Trophoblast cell (in vitro differentiated cells and primary cell): ENCODE measurements around the gene ZNF460. TPM values are rescaled to one million over a fixed set of nuclear protein-coding genes. Genes with fewer than 3 reads are reported as not detected.

Experiments
- DNase-seq, 2 donors: peaks; one replicate each; pipeline ENCODE4 v3.0.0-alpha.2; 2016
- H2AFZ ChIP-seq: 2 replicates; pipeline ENCODE4 v1.6.1; 2013; ENCODE audit warnings: low read length, moderate library complexity, mild to moderate bottlenecking; ENCODE audit not compliant: insufficient read depth, poor library complexity
- H2AK5ac ChIP-seq: 2 replicates; pipeline ENCODE4 v1.6.1; 2013; ENCODE audit warnings: mild to moderate bottlenecking, low read length
- H2BK120ac ChIP-seq: 2 replicates; pipeline ENCODE4 v1.6.1; 2013; ENCODE audit warnings: low read length, mild to moderate bottlenecking, moderate library complexity; ENCODE audit not compliant: insufficient read depth, poor library complexity
- H2BK12ac ChIP-seq: 2 replicates; pipeline ENCODE4 v1.6.1; 2013; ENCODE audit warnings: mild to moderate bottlenecking, low read length, moderate library complexity
- H2BK5ac ChIP-seq: 2 replicates; pipeline ENCODE4 v1.6.1; 2013; ENCODE audit warnings: low read length, low read depth, moderate library complexity, mild to moderate bottlenecking; ENCODE audit not compliant: poor library complexity
- H3K14ac ChIP-seq: 2 replicates; pipeline ENCODE4 v1.6.1; 2013; ENCODE audit warnings: mild to moderate bottlenecking, low read length
- H3K18ac ChIP-seq: 2 replicates; pipeline ENCODE4 v1.6.1; 2013; ENCODE audit warnings: mild to moderate bottlenecking, low read length
- H3K23ac ChIP-seq: 2 replicates; pipeline ENCODE4 v1.6.1; 2013; ENCODE audit warnings: low read length
- H3K27ac ChIP-seq: 2 replicates; pipeline ENCODE4 v1.5.1; 2013; ENCODE audit warnings: low read depth, mild to moderate bottlenecking, inconsistent platforms, low read length, moderate library complexity
- H3K27me3 ChIP-seq: 2 replicates; pipeline ENCODE4 v1.6.1; 2013; ENCODE audit warnings: inconsistent platforms, mild to moderate bottlenecking, low read length, moderate library complexity; ENCODE audit not compliant: insufficient read depth
- H3K36me3 ChIP-seq, 2 experiments: 1 replicate in 1 of 2; 2 replicates in 1 of 2; pipeline ENCODE4 v1.6.1; 2013; ENCODE audit warnings: low read length in 2 of 2, mild to moderate bottlenecking in 2 of 2, moderate library complexity in 1 of 2; ENCODE audit not compliant: insufficient read depth in 2 of 2, control insufficient read depth in 1 of 2
- H3K4ac ChIP-seq: 2 replicates; pipeline ENCODE4 v1.6.1; 2013; ENCODE audit warnings: low read depth, mild to moderate bottlenecking, low read length, moderate library complexity
- H3K4me1 ChIP-seq, 2 experiments: 1 replicate in 1 of 2; 2 replicates in 1 of 2; pipeline ENCODE4 v1.6.1; 2013; ENCODE audit warnings: low read length in 2 of 2, mild to moderate bottlenecking in 2 of 2, moderate library complexity in 1 of 2; ENCODE audit not compliant: insufficient read depth in 2 of 2, control insufficient read depth in 1 of 2
- H3K4me2 ChIP-seq: 2 replicates; pipeline ENCODE4 v1.6.1; 2013; ENCODE audit warnings: inconsistent platforms, mild to moderate bottlenecking, low read length, moderate library complexity
- H3K4me3 ChIP-seq: 2 replicates; pipeline ENCODE4 v1.5.1; 2013; ENCODE audit warnings: mild to moderate bottlenecking, low read depth, low read length, inconsistent platforms
- H3K79me1 ChIP-seq: one replicate; pipeline ENCODE4 v1.6.1; 2013; ENCODE audit warnings: low read length
- H3K79me2 ChIP-seq: 2 replicates; pipeline ENCODE4 v1.6.1; 2013; ENCODE audit warnings: low read length, mild to moderate bottlenecking; ENCODE audit not compliant: control insufficient read depth, insufficient read depth, poor library complexity
- H3K9ac ChIP-seq: 2 replicates; pipeline ENCODE4 v1.6.1; 2013; ENCODE audit warnings: mild to moderate bottlenecking, low read length
- H3K9me3 ChIP-seq: 2 replicates; pipeline ENCODE4 v1.6.1; 2013; ENCODE audit warnings: low read depth, mild to moderate bottlenecking, control low read depth, inconsistent platforms, low read length; ENCODE audit not compliant: insufficient read depth
- H4K12ac ChIP-seq: 2 replicates; pipeline ENCODE4 v1.6.1; 2013; ENCODE audit warnings: low read depth, mild to moderate bottlenecking, low read length, moderate library complexity
- H4K8ac ChIP-seq: 2 replicates; pipeline ENCODE4 v1.6.1; 2013; ENCODE audit warnings: low read depth, mild to moderate bottlenecking, low read length, moderate library complexity
- H4K91ac ChIP-seq: one replicate; pipeline ENCODE4 v1.6.1; 2013; ENCODE audit warnings: low read depth, mild to moderate bottlenecking, low read length, moderate library complexity
- WGBS: extraction: QIAGEN DNeasy Blood & Tissue Kit; methylation state at CpG from one replicate; pipeline ENCODE4 v1.1.7; 2013; ENCODE audit warnings: missing lambda C conversion rate; ENCODE audit not compliant: insufficient read length, insufficient coverage; ENCODE audit errors: extremely low coverage; 5-methylcytosine and 5-hydroxymethylcytosine counted together
- polyA plus RNA-seq: library from polyadenylated mRNA; stranded (reverse); fragments of 200-250 nt; gene quantifications from 2 replicates; pipeline ENCODE4 v1.2.3, GENCODE V29; 2013

The ZNF460 gene
- 5.7 and 6.0 TPM in 2 replicates for polyA plus RNA-seq

DNA sequence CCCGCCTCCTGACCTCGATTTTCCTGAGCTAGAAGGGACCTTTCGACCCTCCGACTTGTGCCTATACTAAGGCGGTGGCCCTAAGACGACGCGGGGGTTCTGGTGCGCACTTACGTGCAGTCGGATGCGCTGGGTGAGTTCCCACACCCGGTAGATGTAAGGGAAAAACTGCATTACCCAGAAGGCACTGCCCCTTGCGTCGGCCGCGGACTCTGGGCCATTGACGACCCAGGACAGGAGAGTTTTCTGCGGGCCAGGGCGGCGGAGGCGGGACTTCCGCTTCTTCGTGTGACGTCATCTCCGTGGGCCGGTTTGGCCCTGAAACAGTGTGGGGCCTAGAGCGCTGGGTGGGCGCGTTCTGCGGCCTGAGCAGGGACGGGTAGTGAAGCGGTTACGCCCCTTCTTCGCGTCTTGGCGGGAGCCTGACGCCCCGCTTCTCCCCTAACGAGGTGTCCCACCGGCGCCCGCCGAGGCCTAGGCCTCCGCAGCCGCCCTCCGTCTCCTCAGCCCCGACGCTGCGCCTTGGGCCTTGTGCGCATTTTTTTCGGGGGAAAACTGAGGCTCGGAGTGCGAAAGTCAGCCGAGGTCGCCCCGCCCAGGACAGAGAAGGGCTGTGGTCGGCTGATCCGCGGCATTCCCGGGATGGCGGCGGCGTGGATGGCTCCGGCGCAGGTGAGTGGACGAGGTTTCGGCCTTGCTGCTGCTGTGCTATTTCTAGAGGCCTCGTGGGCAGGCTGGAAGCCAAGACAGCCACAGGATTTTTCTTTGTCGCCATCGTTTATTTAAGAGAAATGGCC lies at the start of gene ZNF460:
ZNF460 (plus strand) TSS at position 321 of the 797 bp plus-strand sequence; CDS start at position 643, 322 bp downstream.
- H2AFZ ChIP-seq: peak within 1 kb of the TSS; percentile 95
- H3K9ac ChIP-seq: peak within 1 kb of the TSS; percentile 93
- H3K79me2 ChIP-seq: peaks cover 18% of the 10 kb centered on the region
- peaks cover 9 to 10% of the 10 kb centered on the region in 2 experiments for H3K4me1 ChIP-seq
- H2AK5ac ChIP-seq: peak within 1 kb of the TSS; percentile 88
- H3K4me2 ChIP-seq: peak within 1 kb of the TSS; percentile 79
- no peaks in the 10 kb centered on the region for H3K27me3 ChIP-seq
- WGBS: no CpG with 5 or more reads among the region's 71 CpGs
- peak within 1 kb of the TSS; percentile 99 for H4K91ac ChIP-seq
- H3K36me3 ChIP-seq: peaks cover 14 to 20% of the 10 kb centered on the region in 2 experiments
- H3K79me1 ChIP-seq: peaks cover 16% of the 10 kb centered on the region
- peak within 1 kb of the TSS; percentile 93 for H2BK5ac ChIP-seq
- DNase-seq: peak; percentile 97 to 99
- H2BK120ac ChIP-seq: peak within 1 kb of the TSS; percentile 95
- H3K9me3 ChIP-seq: no peaks in the 10 kb centered on the region
- H3K4ac ChIP-seq: peak within 1 kb of the TSS; percentile 96
- peak within 1 kb of the TSS; percentile 84 for H3K4me3 ChIP-seq
- peak within 1 kb of the TSS; percentile 98 for H3K14ac ChIP-seq
- H3K23ac ChIP-seq: no peak within 1 kb of the TSS
- peak within 1 kb of the TSS; percentile 96 for H3K27ac ChIP-seq
- peak within 1 kb of the TSS; percentile 99 for H4K8ac ChIP-seq
- peak within 1 kb of the TSS; percentile 95 for H3K18ac ChIP-seq
- H4K12ac ChIP-seq: peak within 1 kb of the TSS; percentile 99
- no peak within 1 kb of the TSS for H2BK12ac ChIP-seq

DNA sequence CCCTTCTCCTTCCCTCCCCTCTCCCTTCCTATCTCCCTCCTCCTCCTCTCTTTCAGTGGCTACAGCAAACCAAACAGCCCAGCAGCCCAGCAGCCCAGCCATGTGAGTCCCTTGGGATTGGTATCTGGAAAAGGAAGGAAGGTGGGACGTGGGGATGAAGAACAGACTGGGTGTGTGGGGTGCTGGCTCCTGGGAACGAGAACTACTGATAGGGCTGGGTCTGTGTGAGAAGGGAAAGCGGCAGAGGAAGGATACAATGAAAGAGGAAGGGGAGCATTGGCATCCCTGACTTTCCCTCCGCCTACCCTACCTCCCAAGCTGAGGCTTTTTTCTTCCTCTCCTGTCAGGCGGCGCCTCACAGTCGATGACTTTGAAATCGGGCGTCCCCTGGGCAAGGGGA lies 48.6 kb upstream of the ZNF460 start:
- H3K18ac ChIP-seq: no peak overlapping the region
- H3K4me1 ChIP-seq: no peaks in the 10 kb centered on the region
- no peak overlapping the region for H2AFZ ChIP-seq
- H3K4me2 ChIP-seq: no peak overlapping the region
- H4K12ac ChIP-seq: no peak overlapping the region
- H4K8ac ChIP-seq: no peak overlapping the region
- no peaks in the 10 kb centered on the region for H3K79me1 ChIP-seq
- no peak overlapping the region for H2AK5ac ChIP-seq
- no peaks in the 10 kb centered on the region for H3K79me2 ChIP-seq
- no peaks in the 10 kb centered on the region for H3K36me3 ChIP-seq
- DNase-seq: no peak
- H2BK12ac ChIP-seq: no peak overlapping the region
- no peak overlapping the region for H3K27ac ChIP-seq
- no peak overlapping the region for H4K91ac ChIP-seq
- no peak overlapping the region for H2BK5ac ChIP-seq
- H3K27me3 ChIP-seq: no peaks in the 10 kb centered on the region
- no peak overlapping the region for H3K9ac ChIP-seq
- no peak overlapping the region for H3K23ac ChIP-seq
- H3K4me3 ChIP-seq: no peak overlapping the region
- H3K14ac ChIP-seq: no peak overlapping the region
- no peak overlapping the region for H2BK120ac ChIP-seq
- H3K9me3 ChIP-seq: peaks cover 3% of the 10 kb centered on the region
- no CpG with 5 or more reads among the region's 9 CpGs for WGBS
- no peak overlapping the region for H3K4ac ChIP-seq

DNA sequence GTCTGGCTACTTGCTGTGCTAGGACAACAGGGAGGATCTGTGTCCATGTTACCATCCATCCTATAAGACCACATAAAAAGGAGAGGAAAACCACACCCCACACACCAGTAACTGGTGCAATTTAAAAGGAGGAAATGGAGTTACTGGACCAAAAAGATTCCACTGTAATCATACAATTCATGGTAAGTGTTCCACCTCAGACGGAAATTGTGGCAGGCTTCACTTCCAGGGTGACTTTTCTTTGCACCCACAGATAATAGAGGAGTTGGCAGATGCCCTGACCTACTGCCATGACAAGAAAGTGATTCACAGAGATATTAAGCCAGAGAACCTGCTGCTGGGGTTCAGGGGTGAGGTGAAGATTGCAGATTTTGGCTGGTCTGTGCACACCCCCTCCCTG lies 47.1 kb upstream of the ZNF460 start:
- H2BK12ac ChIP-seq: no peak overlapping the region
- no peaks in the 10 kb centered on the region for H3K4me1 ChIP-seq
- no peaks in the 10 kb centered on the region for H3K27me3 ChIP-seq
- H3K14ac ChIP-seq: no peak overlapping the region
- no peak overlapping the region for H3K4me3 ChIP-seq
- no peak overlapping the region for H2BK5ac ChIP-seq
- no peak overlapping the region for H3K27ac ChIP-seq
- H3K9ac ChIP-seq: no peak overlapping the region
- no peaks in the 10 kb centered on the region for H3K79me2 ChIP-seq
- WGBS: no CpG with 5 or more reads among the region's 1 CpG
- H4K8ac ChIP-seq: no peak overlapping the region
- H3K4me2 ChIP-seq: no peak overlapping the region
- no peak overlapping the region for H4K91ac ChIP-seq
- H2BK120ac ChIP-seq: no peak overlapping the region
- no peak overlapping the region for H2AFZ ChIP-seq
- H3K36me3 ChIP-seq: no peaks in the 10 kb centered on the region
- no peak for DNase-seq
- H3K23ac ChIP-seq: no peak overlapping the region
- no peak overlapping the region for H3K4ac ChIP-seq
- H3K9me3 ChIP-seq: peaks cover 2% of the 10 kb centered on the region
- H2AK5ac ChIP-seq: no peak overlapping the region
- H4K12ac ChIP-seq: no peak overlapping the region
- H3K18ac ChIP-seq: no peak overlapping the region
- H3K79me1 ChIP-seq: no peaks in the 10 kb centered on the region

DNA sequence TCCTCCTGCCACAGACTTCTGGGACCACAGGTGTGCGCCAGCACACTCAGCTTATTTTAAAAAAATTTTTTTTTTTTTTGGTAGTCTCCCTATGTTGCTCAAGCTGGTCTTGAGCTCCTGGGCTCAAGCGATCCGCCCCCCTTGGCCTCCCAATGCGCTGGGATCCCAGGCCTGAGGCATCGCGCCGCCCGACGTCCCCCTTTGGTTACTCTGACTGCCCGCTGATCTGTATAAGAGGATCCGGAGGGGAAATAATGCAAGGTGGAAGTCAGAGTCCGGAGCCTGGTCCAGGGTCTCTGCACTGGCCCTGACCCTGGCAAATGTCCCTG lies 40.3 kb upstream of the ZNF460 start:
- H3K9ac ChIP-seq: peak overlapping the region; percentile 75
- no peaks in the 10 kb centered on the region for H3K27me3 ChIP-seq
- DNase-seq: no peak
- peaks cover under 1% of the 10 kb centered on the region for H3K9me3 ChIP-seq
- peak overlapping the region; percentile 43 for H3K27ac ChIP-seq
- no CpG with 5 or more reads among the region's 12 CpGs for WGBS
- H2BK12ac ChIP-seq: no peak overlapping the region
- H3K4ac ChIP-seq: peak overlapping the region; percentile 60
- H3K4me1 ChIP-seq: peaks cover 5 to 11% of the 10 kb centered on the region in 2 experiments
- peak overlapping the region; percentile 39 for H2BK120ac ChIP-seq
- peak overlapping the region; percentile 96 for H4K12ac ChIP-seq
- peak overlapping the region; percentile 83 for H3K4me2 ChIP-seq
- peak overlapping the region; percentile 67 for H4K91ac ChIP-seq
- no peak overlapping the region for H2BK5ac ChIP-seq
- H3K14ac ChIP-seq: peak overlapping the region; percentile 82
- H3K18ac ChIP-seq: peak overlapping the region; percentile 48
- H3K79me2 ChIP-seq: peaks cover 9% of the 10 kb centered on the region
- peaks cover 12% of the 10 kb centered on the region in 2 experiments for H3K36me3 ChIP-seq
- peak overlapping the region; percentile 90 for H3K4me3 ChIP-seq
- H2AFZ ChIP-seq: peak overlapping the region; percentile 77
- H3K23ac ChIP-seq: no peak overlapping the region
- H2AK5ac ChIP-seq: peak overlapping the region; percentile 35
- H3K79me1 ChIP-seq: peaks cover 9% of the 10 kb centered on the region
- H4K8ac ChIP-seq: peak overlapping the region; percentile 92
